Measurements from ENCODE around the gene SLC4A7.

SLC4A7 gene

GRCh38 chr3:27464646-27465045, 19.5 kb downstream of the SLC4A7 start:
- Histone ChIP-seq H3K27ac (replicated peaks) (no peak overlapping the region), H3K27me3 (ENCODE audit: insufficient read depth, poor library complexity, severe bottlenecking) (no peaks in the 10 kb centered on the region), H3K4me3 (replicated peaks; ENCODE audit: insufficient read depth, low read length) (no peak overlapping the region)
- TF ChIP-seq CTCF (IDR thresholded peaks at IDR 0.05; ENCODE audit: insufficient read depth, low read length) (no peak), POLR2AphosphoS5 (IDR thresholded peaks at IDR 0.05; ENCODE audit: low read depth) (no peak), GABPA (IDR thresholded peaks at IDR 0.05; ENCODE audit: low read depth) (no peak), REST (IDR thresholded peaks at IDR 0.05; ENCODE audit: insufficient replicate concordance, low read depth) (no peak), SPI1 (IDR thresholded peaks at IDR 0.05; ENCODE audit: borderline replicate concordance, low read depth) (no peak)
- DNase-seq (ENCODE audit: low read depth in 1 of 2, low spot score in 1 of 2) = no peak

GRCh38 chr3:27462228-27462627, 22.0 kb downstream of the SLC4A7 start:
- H3K27me3 ChIP-seq (ENCODE audit: insufficient read depth, poor library complexity, severe bottlenecking) = no peaks in the 10 kb centered on the region

GRCh38 chr3:27458929-27459328, 25.3 kb downstream of the SLC4A7 start:
- TF ChIP-seq POLR2AphosphoS5 (IDR thresholded peaks at IDR 0.05; ENCODE audit: low read depth) (no peak), GABPA (IDR thresholded peaks at IDR 0.05; ENCODE audit: low read depth) (no peak), REST (IDR thresholded peaks at IDR 0.05; ENCODE audit: insufficient replicate concordance, low read depth) (no peak), SPI1 (IDR thresholded peaks at IDR 0.05; ENCODE audit: borderline replicate concordance, low read depth) (no peak), CTCF (IDR thresholded peaks at IDR 0.05; ENCODE audit: insufficient read depth, low read length) (no peak)
- no peak overlapping the region for H3K27ac ChIP-seq (replicated peaks)
- no peaks in the 10 kb centered on the region for H3K27me3 ChIP-seq (ENCODE audit: insufficient read depth, poor library complexity, severe bottlenecking)
- no peak for DNase-seq (ENCODE audit: low read depth in 1 of 2, low spot score in 1 of 2)
- no peak overlapping the region for H3K4me3 ChIP-seq (replicated peaks; ENCODE audit: insufficient read depth, low read length)

More at GRCh38 chr3:27462228-27462627, 22.0 kb downstream of the SLC4A7 start:
- TF ChIP-seq GABPA (IDR thresholded peaks at IDR 0.05; ENCODE audit: low read depth) = no peak
- no peak for TF ChIP-seq POLR2AphosphoS5 (IDR thresholded peaks at IDR 0.05; ENCODE audit: low read depth)
- DNase-seq (ENCODE audit: low read depth in 1 of 2, low spot score in 1 of 2) = no peak
- no peak overlapping the region for H3K27ac ChIP-seq (replicated peaks)
- H3K4me3 ChIP-seq (replicated peaks; ENCODE audit: insufficient read depth, low read length) = no peak overlapping the region

GRCh38 chr3:27456554-27456953, 27.6 kb downstream of the SLC4A7 start:
- Histone ChIP-seq H3K27me3 (ENCODE audit: insufficient read depth, poor library complexity, severe bottlenecking) (no peaks in the 10 kb centered on the region), H3K27ac (replicated peaks) (no peak overlapping the region), H3K4me3 (replicated peaks; ENCODE audit: insufficient read depth, low read length) (no peak overlapping the region)
- TF ChIP-seq SPI1 (IDR thresholded peaks at IDR 0.05; ENCODE audit: borderline replicate concordance, low read depth) (no peak), CTCF (IDR thresholded peaks at IDR 0.05; ENCODE audit: insufficient read depth, low read length) (no peak), REST (IDR thresholded peaks at IDR 0.05; ENCODE audit: insufficient replicate concordance, low read depth) (no peak), GABPA (IDR thresholded peaks at IDR 0.05; ENCODE audit: low read depth) (no peak), POLR2AphosphoS5 (IDR thresholded peaks at IDR 0.05; ENCODE audit: low read depth) (no peak)
- no peak for DNase-seq (ENCODE audit: low read depth in 1 of 2, low spot score in 1 of 2)

Measured in HL-60 (cell line).